ENCODE measurements around the gene KRT82.
"Not testable (repeated sequence)": the region's sequence is repeated elsewhere in the genome, so short reads cannot be mapped to it uniquely, and the experiment has no call there.

Gene KRT82

GRCh38 chr12:52419656-52420055 is 13.5 kb upstream of the KRT82 start:
- Histone ChIP-seq H3K9ac (ENCODE audit: low read length) (no peak overlapping the region), H3K36me3 (ENCODE audit: control insufficient read depth, insufficient read depth, low read length) (no peaks in the 10 kb centered on the region), H3K4me3 (ENCODE audit: low read depth, low read length) (no peak overlapping the region), H3K27me3 (ENCODE audit: control insufficient read depth, insufficient read depth, low read length) (0 out of 2 replicates have a peak, but pooled peaks cover 3% of the 10 kb centered on the region), H3K9me3 (ENCODE audit: control insufficient read depth, insufficient read depth, low read depth, low read length) (no peaks in the 10 kb centered on the region), H3K27ac (ENCODE audit: low read depth, low read length) (no peak overlapping the region), H3K4me1 (ENCODE audit: control insufficient read depth, insufficient read depth, low read length) (peaks cover 7% of the 10 kb centered on the region; the same call in 1 of the 2 replicates)

GRCh38 chr12:52418576-52419110 is 12.5 kb upstream of the KRT82 start:
- no peaks in the 10 kb centered on the region for H3K9me3 ChIP-seq (ENCODE audit: control insufficient read depth, insufficient read depth, low read depth, low read length)
- no peak overlapping the region for H3K27ac ChIP-seq (ENCODE audit: low read depth, low read length)
- no peak overlapping the region for H3K4me3 ChIP-seq (ENCODE audit: low read depth, low read length)
- H3K27me3 ChIP-seq (ENCODE audit: control insufficient read depth, insufficient read depth, low read length) = 0 out of 2 replicates have a peak, but pooled peaks cover 3% of the 10 kb centered on the region
- no peaks in the 10 kb centered on the region for H3K36me3 ChIP-seq (ENCODE audit: control insufficient read depth, insufficient read depth, low read length)
- peaks cover 7% of the 10 kb centered on the region; the same call in 1 of the 2 replicates for H3K4me1 ChIP-seq (ENCODE audit: control insufficient read depth, insufficient read depth, low read length)
- no peak overlapping the region for H3K9ac ChIP-seq (ENCODE audit: low read length)

GRCh38 chr12:52417740-52418139 is 11.6 kb upstream of the KRT82 start:
- Histone ChIP-seq H3K9ac (ENCODE audit: low read length) (no peak overlapping the region), H3K4me1 (ENCODE audit: control insufficient read depth, insufficient read depth, low read length) (no peaks in the 10 kb centered on the region), H3K9me3 (ENCODE audit: control insufficient read depth, insufficient read depth, low read depth, low read length) (no peaks in the 10 kb centered on the region), H3K27ac (ENCODE audit: low read depth, low read length) (no peak overlapping the region), H3K27me3 (ENCODE audit: control insufficient read depth, insufficient read depth, low read length) (0 out of 2 replicates have a peak, but pooled peaks cover 3% of the 10 kb centered on the region), H3K4me3 (ENCODE audit: low read depth, low read length) (no peak overlapping the region), H3K36me3 (ENCODE audit: control insufficient read depth, insufficient read depth, low read length) (no peaks in the 10 kb centered on the region)

GRCh38 chr12:52416795-52417194 is 10.7 kb upstream of the KRT82 start:
- Histone ChIP-seq H3K4me3 (ENCODE audit: low read depth, low read length) (no peak overlapping the region), H3K27me3 (ENCODE audit: control insufficient read depth, insufficient read depth, low read length) (0 out of 2 replicates have a peak, but pooled peaks cover 3% of the 10 kb centered on the region), H3K36me3 (ENCODE audit: control insufficient read depth, insufficient read depth, low read length) (no peaks in the 10 kb centered on the region), H3K4me1 (ENCODE audit: control insufficient read depth, insufficient read depth, low read length) (no peaks in the 10 kb centered on the region), H3K9ac (ENCODE audit: low read length) (no peak overlapping the region), H3K27ac (ENCODE audit: low read depth, low read length) (no peak overlapping the region), H3K9me3 (ENCODE audit: control insufficient read depth, insufficient read depth, low read depth, low read length) (no peaks in the 10 kb centered on the region)

- H3K36me3 ChIP-seq (ENCODE audit: control insufficient read depth, insufficient read depth, low read length) = no peaks in the 10 kb centered on the region
- H3K9ac ChIP-seq (ENCODE audit: low read length) = no peak overlapping the region
- no peaks in the 10 kb centered on the region for H3K9me3 ChIP-seq (ENCODE audit: control insufficient read depth, insufficient read depth, low read depth, low read length)
- no peak overlapping the region for H3K4me3 ChIP-seq (ENCODE audit: low read depth, low read length)
- 0 out of 2 replicates have a peak, but pooled peaks cover 3% of the 10 kb centered on the region for H3K27me3 ChIP-seq (ENCODE audit: control insufficient read depth, insufficient read depth, low read length)
- no peaks in the 10 kb centered on the region for H3K4me1 ChIP-seq (ENCODE audit: control insufficient read depth, insufficient read depth, low read length)
- no peak overlapping the region for H3K27ac ChIP-seq (ENCODE audit: low read depth, low read length)
Observed at GRCh38 chr12:52415870-52416750, 10.0 kb upstream of the KRT82 start.

- no peaks in the 10 kb centered on the region for H3K36me3 ChIP-seq (ENCODE audit: control insufficient read depth, insufficient read depth, low read length)
- no peak overlapping the region for H3K9ac ChIP-seq (ENCODE audit: low read length)
- no peaks in the 10 kb centered on the region for H3K9me3 ChIP-seq (ENCODE audit: control insufficient read depth, insufficient read depth, low read depth, low read length)
- H3K27me3 ChIP-seq (ENCODE audit: control insufficient read depth, insufficient read depth, low read length) = no peaks in the 10 kb centered on the region
- no peaks in the 10 kb centered on the region for H3K4me1 ChIP-seq (ENCODE audit: control insufficient read depth, insufficient read depth, low read length)
- no peak overlapping the region for H3K27ac ChIP-seq (ENCODE audit: low read depth, low read length)
- no peak overlapping the region for H3K4me3 ChIP-seq (ENCODE audit: low read depth, low read length)
Observed at GRCh38 chr12:52414936-52415335, 8.8 kb upstream of the KRT82 start.

- Histone ChIP-seq H3K27me3 (ENCODE audit: control insufficient read depth, insufficient read depth, low read length) (no peaks in the 10 kb centered on the region), H3K36me3 (ENCODE audit: control insufficient read depth, insufficient read depth, low read length) (no peaks in the 10 kb centered on the region), H3K4me3 (ENCODE audit: low read depth, low read length) (no peak overlapping the region), H3K9ac (ENCODE audit: low read length) (no peak overlapping the region), H3K4me1 (ENCODE audit: control insufficient read depth, insufficient read depth, low read length) (no peaks in the 10 kb centered on the region), H3K27ac (ENCODE audit: low read depth, low read length) (no peak overlapping the region), H3K9me3 (ENCODE audit: control insufficient read depth, insufficient read depth, low read depth, low read length) (no peaks in the 10 kb centered on the region)
Observed at GRCh38 chr12:52413782-52414345, 7.7 kb upstream of the KRT82 start.

GRCh38 chr12:52413202-52413601 is 7.1 kb upstream of the KRT82 start:
- no peaks in the 10 kb centered on the region for H3K36me3 ChIP-seq (ENCODE audit: control insufficient read depth, insufficient read depth, low read length)
- H3K4me3 ChIP-seq (ENCODE audit: low read depth, low read length) = no peak overlapping the region
- no peaks in the 10 kb centered on the region for H3K27me3 ChIP-seq (ENCODE audit: control insufficient read depth, insufficient read depth, low read length)
- H3K9ac ChIP-seq (ENCODE audit: low read length) = no peak overlapping the region
- H3K27ac ChIP-seq (ENCODE audit: low read depth, low read length) = no peak overlapping the region
- no peaks in the 10 kb centered on the region for H3K9me3 ChIP-seq (ENCODE audit: control insufficient read depth, insufficient read depth, low read depth, low read length)
- H3K4me1 ChIP-seq (ENCODE audit: control insufficient read depth, insufficient read depth, low read length) = no peaks in the 10 kb centered on the region

GRCh38 chr12:52411815-52412214 is 5.7 kb upstream of the KRT82 start:
- Histone ChIP-seq H3K27me3 (ENCODE audit: control insufficient read depth, insufficient read depth, low read length) (no peaks in the 10 kb centered on the region), H3K4me3 (ENCODE audit: low read depth, low read length) (no peak overlapping the region), H3K9me3 (ENCODE audit: control insufficient read depth, insufficient read depth, low read depth, low read length) (no peaks in the 10 kb centered on the region), H3K4me1 (ENCODE audit: control insufficient read depth, insufficient read depth, low read length) (no peaks in the 10 kb centered on the region), H3K27ac (ENCODE audit: low read depth, low read length) (no peak overlapping the region), H3K9ac (ENCODE audit: low read length) (no peak overlapping the region), H3K36me3 (ENCODE audit: control insufficient read depth, insufficient read depth, low read length) (no peaks in the 10 kb centered on the region)

- H3K27ac ChIP-seq (ENCODE audit: low read depth, low read length); H3K9me3 ChIP-seq (ENCODE audit: control insufficient read depth, insufficient read depth, low read depth, low read length); H3K27me3 ChIP-seq (ENCODE audit: control insufficient read depth, insufficient read depth, low read length); H3K36me3 ChIP-seq (ENCODE audit: control insufficient read depth, insufficient read depth, low read length); H3K4me1 ChIP-seq (ENCODE audit: control insufficient read depth, insufficient read depth, low read length); H3K9ac ChIP-seq (ENCODE audit: low read length); H3K4me3 ChIP-seq (ENCODE audit: low read depth, low read length): not testable (repeated sequence)
Observed at GRCh38 chr12:52410589-52411248, 4.6 kb upstream of the KRT82 start.

GRCh38 chr12:52407918-52408317 is 1.8 kb upstream of the KRT82 start:
- Histone ChIP-seq H3K36me3 (ENCODE audit: control insufficient read depth, insufficient read depth, low read length) (no peaks in the 10 kb centered on the region), H3K9ac (ENCODE audit: low read length) (no peak overlapping the region), H3K4me3 (ENCODE audit: low read depth, low read length) (no peak overlapping the region), H3K27ac (ENCODE audit: low read depth, low read length) (no peak overlapping the region), H3K9me3 (ENCODE audit: control insufficient read depth, insufficient read depth, low read depth, low read length) (no peaks in the 10 kb centered on the region), H3K4me1 (ENCODE audit: control insufficient read depth, insufficient read depth, low read length) (peaks cover 3% of the 10 kb centered on the region; the same call in 1 of the 2 replicates), H3K27me3 (ENCODE audit: control insufficient read depth, insufficient read depth, low read length) (no peaks in the 10 kb centered on the region)
